GM18526 (cell line): Measurements from ENCODE around the gene SH3RF1.

Experiments used
- POLR2A ChIP-seq: IDR thresholded peaks from 3 replicates; pipeline ENCODE4 v1.6.1; 2011; ENCODE audit not compliant: insufficient read length; ENCODE audit errors: extremely low read depth

Gene SH3RF1

GRCh38 chr4:169105620-169106019 is 165.1 kb downstream of the SH3RF1 start:
- TF ChIP-seq POLR2A = no peak

DNA sequence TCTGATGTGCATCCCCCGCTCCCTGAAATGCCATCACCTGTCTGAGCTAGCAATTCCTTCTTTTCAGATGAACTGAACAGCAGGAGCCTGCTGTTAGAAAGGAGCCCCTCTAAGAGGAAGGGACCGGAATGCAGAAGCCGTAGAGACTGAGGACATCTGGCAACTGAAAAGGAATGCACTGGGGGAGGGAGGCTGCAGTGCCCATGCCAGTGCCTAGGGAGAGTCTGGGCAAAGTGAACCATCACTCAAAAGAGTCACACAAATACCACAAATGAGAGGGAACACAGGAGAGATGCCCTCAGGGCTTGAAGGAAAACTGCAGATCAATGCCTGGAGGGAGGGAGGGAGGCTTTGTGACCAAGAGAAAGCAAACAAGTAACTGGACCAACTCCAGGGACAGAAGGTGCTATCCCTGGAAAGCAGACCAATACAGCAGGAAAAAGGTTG is 166.8 kb downstream of the SH3RF1 start:
- TF ChIP-seq POLR2A = no peak

GRCh38 chr4:169102026-169102425 is 168.7 kb downstream of the SH3RF1 start:
- TF ChIP-seq POLR2A = no peak

DNA sequence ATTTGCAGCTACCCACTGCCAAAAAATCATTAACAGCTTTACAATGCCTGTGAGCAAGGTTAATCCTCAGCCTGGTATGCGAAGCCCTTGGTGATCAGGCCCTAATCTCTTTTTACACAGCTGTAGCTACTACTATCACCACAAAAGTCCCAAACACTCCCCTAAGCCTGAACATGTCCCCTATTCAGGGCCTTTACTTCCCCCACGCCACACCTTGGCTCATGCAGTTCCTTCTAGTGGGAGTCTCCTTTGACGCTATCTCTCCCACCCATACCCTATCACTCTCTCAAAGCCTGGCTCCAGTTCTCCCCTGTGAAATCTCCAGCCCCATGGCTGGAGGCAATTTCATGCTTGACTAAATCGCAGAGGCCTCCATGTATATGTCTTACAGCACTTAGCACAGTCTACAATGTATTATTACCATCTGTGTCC is 170.1 kb downstream of the SH3RF1 start:
- no peak for TF ChIP-seq POLR2A

- no peak for TF ChIP-seq POLR2A
These were observed 171.0 kb downstream of the SH3RF1 start for GRCh38 chr4:169099771-169100180.

DNA sequence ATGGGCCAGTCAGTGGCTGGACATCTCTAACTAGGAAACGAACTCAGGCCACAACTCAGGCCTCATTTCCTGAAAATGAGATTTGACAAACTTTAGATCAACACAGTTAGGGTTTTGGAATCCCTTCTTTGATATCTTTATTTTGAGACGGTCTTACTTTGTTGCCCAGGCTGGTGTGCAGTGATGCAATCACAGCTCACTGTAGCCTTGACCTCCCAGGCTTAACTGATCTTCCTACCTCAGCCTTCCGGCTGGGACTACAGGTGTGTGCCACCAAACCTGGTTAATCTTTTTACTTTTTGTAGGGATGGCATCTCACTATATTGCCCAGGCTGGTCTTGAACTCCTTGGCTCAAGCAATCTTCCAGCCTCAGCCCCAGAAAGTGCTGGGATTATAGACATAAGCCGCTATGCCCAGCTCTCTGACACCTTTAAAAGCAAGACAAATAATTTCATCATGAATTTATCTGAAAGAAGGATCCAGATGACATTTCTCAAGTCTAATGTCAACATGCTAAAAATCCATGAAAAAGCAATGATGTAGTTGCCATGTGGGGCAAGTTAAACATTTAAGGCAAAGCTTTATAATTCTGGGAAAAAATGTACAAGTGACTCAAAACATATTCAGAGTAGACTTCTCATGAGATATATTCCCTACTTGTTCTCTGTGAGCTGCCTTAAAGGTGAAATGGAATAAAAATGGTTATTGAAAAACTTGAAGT is 171.6 kb downstream of the SH3RF1 start:
- no peak for TF ChIP-seq POLR2A

GRCh38 chr4:169098532-169098931 is 172.2 kb downstream of the SH3RF1 start:
- no peak for TF ChIP-seq POLR2A

DNA sequence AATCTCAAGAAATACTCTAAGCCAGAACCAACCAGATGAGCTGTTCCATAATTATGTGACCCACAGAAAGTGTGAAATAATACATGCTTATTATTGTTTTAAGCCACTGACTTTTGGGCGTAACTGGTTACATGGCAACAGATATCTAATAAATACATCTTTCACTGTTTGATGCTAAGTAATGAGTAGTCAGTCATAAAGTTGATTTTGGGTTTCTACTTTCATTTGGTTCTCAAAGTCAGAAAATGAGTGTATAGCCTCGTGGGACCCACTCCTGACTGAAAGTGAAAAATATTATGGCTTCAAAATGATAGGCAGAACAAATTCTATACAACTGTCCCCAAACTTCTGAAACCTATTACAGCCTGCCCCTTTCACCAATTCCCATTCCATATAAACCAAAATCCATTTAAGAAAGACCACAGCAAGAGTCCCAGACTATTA is 172.7 kb downstream of the SH3RF1 start:
- TF ChIP-seq POLR2A = no peak

DNA sequence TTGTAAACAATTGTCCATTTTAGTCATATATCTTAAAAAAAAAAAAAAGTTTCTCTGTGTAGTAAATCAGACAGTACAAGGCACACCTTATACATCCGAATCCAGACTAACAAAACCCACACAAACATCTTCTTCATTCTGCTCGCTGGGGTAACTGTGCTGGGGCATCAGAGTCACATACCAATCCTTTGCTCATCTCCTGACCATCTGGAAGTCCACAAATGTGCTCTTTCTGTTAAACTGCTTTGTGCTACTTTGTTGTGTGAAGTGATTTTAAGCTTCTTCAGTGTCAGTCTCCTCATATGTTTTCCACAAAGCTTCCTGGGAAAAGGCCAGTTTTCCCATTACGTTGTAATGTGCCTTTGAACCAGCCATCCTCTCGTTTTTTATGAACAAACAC is 174.5 kb downstream of the SH3RF1 start:
- TF ChIP-seq POLR2A = no peak

DNA sequence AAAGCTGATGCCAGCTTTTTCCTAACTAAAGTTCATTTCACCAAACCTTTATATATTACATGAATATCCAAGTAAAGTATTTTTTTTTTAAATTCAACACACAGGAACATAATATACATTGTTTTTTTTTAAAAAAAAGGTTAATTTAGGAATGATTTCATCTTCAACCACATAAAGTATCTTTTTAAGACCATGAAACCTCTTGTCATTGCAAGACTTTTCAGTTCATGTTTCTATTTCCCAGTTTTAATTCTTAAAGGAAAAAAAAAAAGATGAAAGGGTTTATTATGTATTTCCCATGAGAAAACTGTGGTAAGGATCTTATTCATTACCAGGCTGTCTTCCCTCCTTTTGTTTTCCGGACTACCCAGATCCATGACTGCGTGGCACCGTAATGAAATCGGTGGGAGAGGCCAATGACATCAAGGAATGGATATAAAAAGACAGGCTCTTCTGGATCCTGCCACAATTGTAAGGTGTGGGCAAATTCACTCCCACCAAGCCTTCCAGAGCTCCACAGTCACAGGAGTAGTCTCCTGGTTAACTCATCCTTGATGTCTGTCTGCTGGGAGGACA is 176.0 kb downstream of the SH3RF1 start:
- TF ChIP-seq POLR2A = no peak

DNA sequence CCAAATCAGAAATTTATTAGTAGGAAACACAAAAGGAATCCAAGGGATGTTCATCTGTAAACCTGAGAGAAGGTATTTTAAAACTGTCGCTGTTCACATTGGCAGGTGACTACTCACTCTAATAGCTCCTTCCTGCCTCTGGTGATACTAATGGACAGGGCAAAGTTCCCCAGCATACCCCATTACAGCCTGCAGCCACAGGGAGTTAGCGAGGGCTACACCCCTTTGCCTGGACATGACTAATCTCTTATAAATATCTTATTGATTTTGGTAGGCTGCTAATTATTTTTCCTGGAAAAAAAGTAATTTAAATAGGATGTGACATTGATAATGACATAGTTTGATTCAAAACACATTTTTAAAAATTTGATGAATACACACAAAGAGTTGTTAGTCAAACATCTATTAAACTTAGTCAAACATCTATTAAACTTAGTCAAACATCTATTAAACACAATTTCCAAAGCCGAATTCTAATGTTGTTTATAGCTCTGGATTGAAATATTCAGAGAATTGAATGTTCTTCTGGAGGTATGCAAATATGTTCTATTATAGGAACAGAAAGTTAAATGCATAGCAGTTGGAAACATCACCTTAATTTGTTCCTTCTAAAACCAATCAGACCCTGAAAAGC is 177.8 kb downstream of the SH3RF1 start:
- TF ChIP-seq POLR2A = no peak

- TF ChIP-seq POLR2A = no peak
These were observed 180.1 kb downstream of the SH3RF1 start for GRCh38 chr4:169090484-169091215.

DNA sequence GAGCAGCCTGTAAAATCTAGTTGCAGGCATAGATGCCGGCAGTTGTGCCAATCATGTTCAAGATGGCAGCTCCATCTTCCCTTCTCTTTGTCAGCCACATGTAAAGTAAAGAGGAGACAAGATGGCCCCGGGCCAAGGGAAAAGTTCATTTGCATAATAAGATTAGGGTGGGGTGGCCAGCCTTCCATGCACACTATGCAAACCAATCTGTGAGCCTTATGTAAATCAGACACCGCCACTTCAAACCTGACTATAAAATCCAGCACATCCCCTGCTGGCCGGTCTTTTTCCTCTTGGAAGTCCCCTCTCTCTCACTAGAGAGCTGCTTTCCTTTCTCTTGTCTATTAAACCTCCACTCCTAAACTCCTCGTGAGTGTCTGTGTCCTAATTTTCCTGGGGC is 181.8 kb downstream of the SH3RF1 start:
- no peak for TF ChIP-seq POLR2A

- no peak for TF ChIP-seq POLR2A
These were observed 185.8 kb downstream of the SH3RF1 start for GRCh38 chr4:169084954-169085353.

DNA sequence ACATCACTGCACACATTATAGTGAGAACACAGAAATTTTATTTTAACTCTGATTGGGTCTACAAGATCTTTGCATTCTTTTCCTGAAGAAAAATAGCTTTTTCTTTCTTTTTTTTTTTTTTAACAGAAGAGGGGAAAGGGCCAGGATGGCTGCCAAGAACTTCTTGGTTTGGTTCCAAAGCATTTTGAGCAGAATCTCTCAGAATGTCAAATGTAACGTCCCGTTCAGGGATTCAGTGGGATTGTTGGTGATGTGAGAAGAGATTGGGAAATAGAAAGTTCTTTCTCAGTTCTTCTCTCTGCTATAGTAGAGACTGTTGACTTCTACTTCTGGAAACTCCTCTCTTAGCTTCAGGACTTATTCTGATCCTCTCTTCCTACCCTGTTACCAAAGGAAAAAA is 189.8 kb downstream of the SH3RF1 start:
- TF ChIP-seq POLR2A = no peak
